HG02759 (cell line): ENCODE measurements around the gene SLC35E3.

ENCODE experiments used
- ATAC-seq: cut with Tn5 transposase; IDR thresholded peaks from one replicate; pipeline ENCODE4 v1.9.1; 2021; ENCODE audit warnings: mild to moderate bottlenecking, moderate library complexity; ENCODE audit not compliant: unreplicated experiment

Gene SLC35E3

DNA sequence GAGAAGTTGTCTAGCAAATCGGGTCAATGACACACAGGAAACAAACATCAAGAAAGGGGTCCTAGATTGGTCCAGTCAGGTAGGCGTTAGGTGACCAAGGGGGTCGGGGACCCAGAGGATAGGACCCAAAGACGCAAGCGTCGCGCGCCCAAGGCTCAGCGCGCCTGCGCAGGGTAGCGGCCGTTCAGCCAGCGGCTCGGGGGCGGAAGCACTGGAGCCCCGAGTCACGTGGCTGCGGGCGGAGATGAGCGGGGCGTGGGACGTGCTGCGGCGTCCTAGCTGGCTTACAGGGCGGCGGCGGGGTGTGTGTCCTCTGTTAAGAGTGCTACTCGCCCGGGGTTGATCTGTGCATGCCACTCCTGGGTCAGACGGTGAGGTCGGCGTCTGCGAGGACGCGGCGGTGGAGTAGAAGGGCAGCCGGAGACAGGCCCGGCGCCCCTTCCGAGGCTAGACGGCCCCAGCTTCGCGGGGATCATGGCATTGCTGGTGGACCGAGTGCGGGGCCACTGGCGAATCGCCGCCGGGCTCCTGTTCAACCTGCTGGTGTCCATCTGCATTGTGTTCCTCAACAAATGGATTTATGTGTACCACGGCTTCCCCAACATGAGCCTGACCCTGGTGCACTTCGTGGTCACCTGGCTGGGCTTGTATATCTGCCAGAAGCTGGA is at the start of gene SLC35E3:
TSS of gene SLC35E3 (plus strand) at position 273 of the 668 bp plus-strand sequence. CDS start at position 475, 202 bp downstream.
- peak; percentile 98 for ATAC-seq

GRCh38 chr12:68699486-68699885 is 46.5 kb upstream of the SLC35E3 start:
- ATAC-seq = no peak

DNA sequence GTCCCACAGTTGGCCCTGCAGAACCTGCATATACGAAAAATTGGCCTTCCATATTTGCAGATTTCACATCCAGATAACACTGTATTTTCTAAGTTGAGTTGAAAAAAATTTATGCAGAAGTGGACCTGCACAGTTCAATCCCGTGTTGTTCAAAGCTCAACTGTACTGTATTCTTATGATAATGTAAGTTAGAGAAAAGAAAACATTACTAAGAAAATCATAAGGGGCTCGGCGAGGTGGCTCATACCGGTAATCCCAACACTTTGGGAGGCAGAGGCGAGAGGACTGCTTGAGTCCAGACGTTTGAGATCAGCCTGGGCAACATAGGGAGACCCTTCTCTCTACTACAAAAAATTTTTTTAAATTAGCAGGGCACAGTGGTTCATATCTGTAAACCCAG is 18.2 kb upstream of the SLC35E3 start:
- no peak for ATAC-seq

- ATAC-seq = no peak
Observed at GRCh38 chr12:68733661-68734071, 12.3 kb upstream of the SLC35E3 start.

DNA sequence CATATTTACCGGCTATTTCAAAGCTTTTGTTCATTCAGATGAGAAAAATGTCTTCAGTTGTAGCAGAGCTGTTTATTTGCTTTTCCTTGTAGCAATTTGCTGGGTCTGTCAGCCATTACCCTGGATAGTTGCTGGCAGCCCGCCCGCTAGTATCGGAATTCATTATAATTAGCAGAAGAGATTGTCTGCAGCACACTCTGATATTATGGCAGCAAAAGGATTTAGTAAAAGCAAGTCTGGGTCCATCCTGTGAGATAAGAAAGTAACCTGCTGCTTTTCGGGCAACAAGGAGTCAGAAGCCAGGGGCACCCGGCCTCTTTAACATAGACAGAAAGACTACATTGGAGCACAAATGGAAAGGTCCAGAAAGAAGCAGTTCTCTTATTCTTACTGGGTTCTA is 6.1 kb upstream of the SLC35E3 start:
- ATAC-seq = no peak

DNA sequence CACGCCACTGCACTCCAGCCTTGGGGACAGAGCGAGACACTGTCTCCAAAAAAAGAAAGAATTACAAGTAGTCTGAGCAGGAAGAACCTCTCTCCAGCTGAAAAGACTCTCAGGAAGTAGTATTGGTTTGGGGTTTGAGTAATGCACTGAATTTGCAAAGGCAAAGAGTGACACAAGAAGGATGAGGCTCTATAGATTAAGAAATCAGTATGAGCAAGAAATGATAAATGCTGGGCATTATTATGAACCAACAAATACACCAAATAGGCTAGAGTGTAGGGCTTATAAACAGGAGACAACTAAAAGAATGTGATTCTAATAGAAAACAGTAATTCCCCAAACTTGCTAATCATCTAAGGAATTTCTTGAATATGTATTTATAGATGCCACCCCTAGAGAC is 2.6 kb upstream of the SLC35E3 start:
- no peak for ATAC-seq

DNA sequence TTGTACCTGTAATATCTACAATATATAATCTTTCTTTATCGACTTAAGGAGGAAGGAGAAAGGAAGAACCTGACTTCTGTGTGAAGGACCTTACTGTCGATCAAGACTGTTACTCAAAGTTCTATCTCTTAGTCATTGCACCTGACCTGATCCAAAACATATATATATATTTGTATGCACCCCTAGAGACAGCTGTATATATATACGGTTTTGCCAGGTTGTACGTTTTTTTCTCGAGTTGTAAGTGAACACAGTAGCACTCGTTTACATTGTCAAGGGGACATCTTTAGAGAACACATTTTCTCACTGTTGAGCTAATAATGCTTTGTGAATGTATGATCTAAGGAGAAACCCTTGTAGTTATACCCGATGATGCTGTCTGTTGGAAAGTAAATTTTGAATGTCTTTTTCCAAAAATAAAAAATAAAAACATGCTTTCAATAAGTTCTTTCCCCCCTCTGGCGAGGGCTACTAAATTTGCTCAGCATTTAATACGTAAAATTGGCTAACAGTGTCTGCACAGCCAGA is 536 bp upstream of the SLC35E3 start:
- ATAC-seq = peak; percentile 2

DNA sequence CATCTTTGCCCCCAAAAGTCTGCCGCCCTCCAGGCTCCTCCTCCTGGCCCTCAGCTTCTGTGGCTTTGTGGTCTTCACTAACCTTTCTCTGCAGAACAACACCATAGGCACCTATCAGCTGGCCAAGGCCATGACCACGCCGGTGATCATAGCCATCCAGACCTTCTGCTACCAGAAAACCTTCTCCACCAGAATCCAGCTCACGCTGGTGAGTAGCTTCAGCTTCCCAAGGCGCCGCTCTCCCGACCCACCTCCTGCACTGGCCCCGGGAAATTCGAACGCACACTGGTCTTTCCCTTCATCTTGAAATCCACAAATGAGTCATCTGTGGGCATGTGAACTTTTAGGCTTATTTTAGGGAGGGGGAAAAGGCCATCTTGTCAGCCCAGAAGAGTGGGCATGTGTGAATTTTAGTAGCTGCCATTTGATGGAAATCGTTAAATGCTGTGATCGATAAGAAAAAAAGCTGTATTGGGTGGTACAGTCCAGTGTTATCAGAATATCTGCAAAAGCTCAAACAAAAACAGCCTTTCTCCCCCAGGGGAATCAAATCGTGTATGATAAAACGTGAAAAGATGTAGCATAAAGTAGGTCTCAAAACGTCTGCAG is 700 bp downstream of the SLC35E3 start:
- ATAC-seq = peak; percentile 40

- no peak for ATAC-seq
Observed at GRCh38 chr12:68749443-68749842, 3.5 kb downstream of the SLC35E3 start.

GRCh38 chr12:68749861-68750260 is 3.9 kb downstream of the SLC35E3 start:
- ATAC-seq = no peak

GRCh38 chr12:68750506-68750905 is 4.5 kb downstream of the SLC35E3 start:
- ATAC-seq = no peak

DNA sequence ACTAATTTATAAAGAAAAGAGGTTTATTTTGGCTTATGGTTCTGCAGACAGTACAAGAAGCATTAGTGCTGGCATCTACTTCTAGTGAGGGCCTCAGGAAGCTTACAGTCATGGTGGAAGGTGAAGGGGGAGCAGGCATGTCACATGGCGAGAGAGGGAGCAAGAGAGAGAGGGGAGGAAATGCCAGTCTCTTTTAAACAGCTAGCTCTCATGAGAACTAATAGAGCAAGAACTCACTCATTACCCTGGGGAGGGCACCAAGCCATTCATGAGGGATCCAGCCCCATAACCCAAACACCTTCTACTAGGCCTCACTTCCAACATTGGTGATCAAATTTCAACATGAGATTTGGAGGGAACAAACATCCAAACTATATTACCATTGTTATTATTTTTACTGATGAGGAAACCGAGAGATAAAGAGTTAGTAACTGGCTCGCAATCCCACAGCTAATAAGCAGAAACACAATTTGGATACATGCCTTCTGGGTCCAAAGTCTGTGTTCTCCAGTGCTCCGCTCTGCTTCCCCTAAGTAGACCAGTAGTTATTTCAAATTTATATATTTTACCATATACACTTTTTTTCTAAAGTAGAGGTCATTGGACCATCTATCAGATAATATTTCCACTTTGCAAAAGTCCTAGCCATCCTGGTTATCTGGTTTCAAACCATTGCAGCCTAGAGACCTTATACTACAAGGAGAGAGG is 9.7 kb downstream of the SLC35E3 start:
- ATAC-seq = no peak

- no peak for ATAC-seq
Observed at GRCh38 chr12:68759852-68760251, 13.9 kb downstream of the SLC35E3 start.

GRCh38 chr12:68760806-68761441 is 14.9 kb downstream of the SLC35E3 start:
- ATAC-seq = no peak

DNA sequence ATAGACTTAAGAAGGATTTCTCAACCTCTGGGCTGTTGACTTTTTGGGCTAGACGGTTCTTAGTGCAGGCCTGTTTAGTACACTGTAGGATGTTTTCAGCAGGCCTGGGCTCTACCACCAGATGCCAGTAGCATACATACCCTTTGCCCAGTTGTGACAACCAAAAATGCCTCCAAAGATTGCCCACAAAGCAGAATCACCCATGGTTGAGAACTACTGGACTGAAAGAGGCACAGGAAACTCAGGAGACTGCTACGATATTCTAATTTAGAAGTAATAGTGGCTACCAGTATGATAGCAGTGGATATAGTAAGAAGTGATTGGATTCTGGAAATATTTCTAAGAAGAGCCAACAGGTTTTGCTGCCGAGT is 15.5 kb downstream of the SLC35E3 start:
- no peak for ATAC-seq

DNA sequence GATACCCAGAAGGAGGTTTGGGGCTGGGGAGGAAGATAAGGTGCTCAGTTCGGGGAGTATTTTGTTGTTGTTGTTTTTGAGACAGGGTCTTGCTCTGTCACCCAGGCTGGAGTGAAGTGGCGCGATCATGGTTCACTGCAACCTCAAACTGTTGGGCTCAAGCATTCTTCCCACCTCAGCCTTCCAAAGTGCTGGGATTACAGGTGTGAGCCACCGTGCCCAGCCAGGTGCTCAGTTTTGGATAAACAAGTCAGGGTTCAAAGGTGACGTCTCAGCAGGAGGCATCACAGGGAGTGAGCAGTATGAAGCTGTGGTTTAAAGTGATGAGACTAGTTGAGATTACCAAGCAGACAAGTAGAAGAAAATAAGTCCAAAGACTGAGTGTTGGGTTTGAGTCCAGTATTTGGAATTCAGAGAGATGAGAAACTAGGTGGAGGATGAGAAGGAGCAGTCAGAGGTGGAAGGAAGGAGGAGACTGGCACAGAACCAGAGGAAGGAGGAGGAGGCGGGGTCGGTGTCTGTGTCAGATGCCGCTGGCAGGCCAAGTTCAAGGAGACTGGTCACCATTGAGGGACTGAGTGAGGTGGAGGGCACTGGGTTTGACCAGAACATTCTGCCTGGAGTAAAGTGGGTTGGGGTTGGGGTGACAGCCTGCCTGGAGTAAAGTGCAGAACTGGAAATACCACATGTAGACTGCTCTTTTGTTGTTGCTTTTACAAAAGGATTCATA is 16.1 kb downstream of the SLC35E3 start:
- no peak for ATAC-seq

GRCh38 chr12:68762691-68763090 is 16.7 kb downstream of the SLC35E3 start:
- ATAC-seq = no peak

GRCh38 chr12:68765696-68766095 is 19.7 kb downstream of the SLC35E3 start:
- ATAC-seq = no peak

- ATAC-seq = no peak
Observed at GRCh38 chr12:68766646-68767045, 20.7 kb downstream of the SLC35E3 start.

DNA sequence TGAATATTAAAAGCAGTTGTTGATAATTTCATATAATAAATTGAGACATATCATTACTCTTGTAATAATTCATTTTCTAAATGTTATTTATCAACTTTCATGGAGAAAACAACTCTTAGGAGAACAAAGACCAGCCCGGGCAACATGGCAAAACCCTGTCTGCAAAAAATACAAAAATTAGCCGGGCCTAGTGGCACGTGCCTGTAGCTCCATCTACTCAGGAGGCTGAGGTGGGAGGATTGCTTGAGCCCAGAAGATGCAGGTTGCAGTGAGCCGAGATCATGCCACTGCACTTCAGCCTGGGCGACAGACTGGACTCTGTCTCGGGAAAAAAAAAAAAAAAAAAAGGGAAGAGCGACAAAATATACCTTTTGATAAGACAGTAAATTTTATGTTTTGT is 21.2 kb downstream of the SLC35E3 start:
- no peak for ATAC-seq

GRCh38 chr12:68768431-68768939 is 22.5 kb downstream of the SLC35E3 start:
- ATAC-seq = no peak
